22Rv1 (cell line): ENCODE data around the gene BRI3BP.

ENCODE experiments used
- H3K27ac ChIP-seq: fragments of 450-650 bp; 2 replicates; pipeline ENCODE4 v1.5.1; 2017
- CTCF ChIP-seq: fragments of 450-650 bp; IDR thresholded peaks from 2 replicates; pipeline ENCODE4 v1.5.1; 2017; ENCODE audit warnings: mild to moderate bottlenecking
- ZFX ChIP-seq: fragments of 450-650 bp; IDR thresholded peaks from 2 replicates; pipeline ENCODE4 v1.6.1; 2017; ENCODE audit warnings: antibody characterized with exemption, borderline replicate concordance

The BRI3BP gene

DNA sequence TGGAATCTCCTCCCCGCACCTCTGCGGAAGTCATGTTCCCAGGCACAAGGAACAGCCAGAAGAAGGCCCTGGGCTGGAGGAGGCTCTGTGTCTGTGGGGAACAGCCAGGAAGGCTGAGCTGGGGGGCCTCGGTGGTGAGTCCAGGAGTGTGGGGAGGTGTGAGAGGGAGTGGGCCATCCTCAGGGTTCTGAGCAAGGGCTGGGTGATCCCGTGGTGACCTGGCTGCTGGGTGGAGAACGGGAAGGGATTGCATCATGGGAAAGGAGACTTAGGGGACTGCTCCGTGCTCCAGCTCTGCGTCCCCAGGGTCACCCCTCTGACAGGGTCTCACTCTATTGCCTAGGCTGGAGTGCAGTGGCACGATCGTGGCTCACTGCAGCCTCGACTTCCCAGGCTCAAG is 85.6 kb downstream of the BRI3BP start:
- H3K27ac ChIP-seq: no peak overlapping the region
- TF ChIP-seq ZFX: no peak
- no peak for TF ChIP-seq CTCF

DNA sequence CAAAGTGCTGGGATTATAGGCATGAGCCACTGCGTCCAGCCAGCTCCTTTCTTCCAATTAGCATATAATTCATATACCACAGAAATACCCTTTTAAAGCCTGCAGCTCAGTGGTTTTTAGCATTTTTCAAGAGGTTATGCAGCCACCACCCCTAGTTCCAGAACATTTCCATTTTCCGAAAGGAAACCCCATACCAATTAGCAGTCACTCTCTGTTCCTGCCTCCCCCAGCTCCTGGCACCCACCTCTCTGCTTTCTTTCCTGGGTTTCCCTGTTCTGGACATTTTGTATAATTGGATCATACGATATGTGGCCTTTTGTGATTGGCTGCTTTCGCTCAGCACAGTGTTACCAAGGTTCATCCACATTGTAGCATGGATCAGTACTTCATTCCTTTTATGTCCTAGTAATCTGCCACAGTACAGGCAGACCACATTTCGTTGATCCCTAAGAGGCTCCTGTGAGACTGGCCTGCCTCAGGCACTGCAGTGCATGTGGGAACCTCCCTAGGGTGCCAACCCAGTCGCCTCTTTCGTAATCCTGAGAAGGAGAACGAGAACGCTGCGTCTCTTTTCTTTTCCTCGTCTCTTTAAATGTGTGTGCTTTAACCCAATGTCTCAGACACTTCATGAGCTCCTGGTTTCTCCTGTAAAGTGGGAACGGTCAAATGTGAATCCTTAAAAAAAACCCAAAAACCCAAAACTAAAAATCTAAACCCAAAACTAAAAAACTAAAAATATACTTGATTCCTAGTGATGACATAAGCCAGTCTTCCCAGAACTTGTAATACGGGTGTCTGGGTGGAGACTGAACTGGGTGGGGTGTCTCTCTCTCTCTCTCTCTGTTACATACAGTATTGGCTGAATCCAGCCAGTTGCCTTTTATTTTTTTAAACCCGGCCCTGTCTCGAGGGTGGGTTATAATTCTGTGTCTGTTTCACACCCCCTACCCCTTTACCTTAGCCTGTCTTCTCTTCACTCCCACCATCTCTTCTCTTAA is 86.5 kb downstream of the BRI3BP start:
- no peak for TF ChIP-seq ZFX
- no peak for TF ChIP-seq CTCF
- H3K27ac ChIP-seq: no peak overlapping the region
